DMS53 treated with DMSO at 0.1 percent for 48 hours (cell line): ENCODE data around the gene ARHGAP4.

Experiments
- DNase-seq: peaks from one replicate; lab custom pipeline; 2025; ENCODE audit not compliant: unreplicated experiment; lab: John Stamatoyannopoulos, UW

Gene ARHGAP4

DNA sequence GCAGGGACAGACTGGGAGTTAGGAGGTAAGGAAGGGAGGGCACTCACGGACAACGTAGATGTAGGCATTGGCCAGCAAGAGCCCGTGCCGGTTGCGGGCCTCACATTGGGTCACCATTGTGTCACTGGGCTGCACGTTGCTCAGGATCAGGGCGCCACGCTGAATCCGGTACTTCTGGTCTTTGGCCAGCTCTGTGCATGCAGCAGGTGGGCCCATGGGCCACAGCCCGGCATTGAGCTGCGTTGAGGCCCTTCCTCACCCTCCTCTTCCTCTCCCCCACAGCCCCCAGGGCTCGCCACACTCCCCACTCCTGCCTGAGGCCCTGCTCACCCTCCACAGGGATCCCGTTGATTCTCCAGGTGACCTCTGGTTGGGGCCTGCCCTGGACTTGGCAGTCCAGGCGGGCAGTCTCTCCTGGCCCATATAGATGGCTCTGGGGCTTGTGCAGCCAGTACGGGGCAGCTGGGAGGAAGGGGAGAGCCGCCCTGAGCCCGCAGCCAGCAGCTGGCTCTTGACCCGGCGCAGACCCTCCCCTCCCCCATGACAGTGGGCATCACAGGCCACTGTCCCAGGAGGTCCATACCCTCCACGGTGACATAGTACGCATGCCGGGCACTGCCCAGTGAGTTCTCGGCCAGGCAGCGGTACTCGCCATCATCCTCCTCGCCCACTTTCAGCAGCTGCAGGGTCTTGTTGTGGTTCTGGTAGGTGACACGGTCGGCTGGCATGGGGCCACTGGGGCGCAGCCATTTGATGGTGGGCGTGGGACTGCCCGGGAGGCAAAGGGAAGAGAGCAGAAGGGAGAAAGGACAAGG lies 56.4 kb downstream of the ARHGAP4 start:
- no peak for DNase-seq

DNA sequence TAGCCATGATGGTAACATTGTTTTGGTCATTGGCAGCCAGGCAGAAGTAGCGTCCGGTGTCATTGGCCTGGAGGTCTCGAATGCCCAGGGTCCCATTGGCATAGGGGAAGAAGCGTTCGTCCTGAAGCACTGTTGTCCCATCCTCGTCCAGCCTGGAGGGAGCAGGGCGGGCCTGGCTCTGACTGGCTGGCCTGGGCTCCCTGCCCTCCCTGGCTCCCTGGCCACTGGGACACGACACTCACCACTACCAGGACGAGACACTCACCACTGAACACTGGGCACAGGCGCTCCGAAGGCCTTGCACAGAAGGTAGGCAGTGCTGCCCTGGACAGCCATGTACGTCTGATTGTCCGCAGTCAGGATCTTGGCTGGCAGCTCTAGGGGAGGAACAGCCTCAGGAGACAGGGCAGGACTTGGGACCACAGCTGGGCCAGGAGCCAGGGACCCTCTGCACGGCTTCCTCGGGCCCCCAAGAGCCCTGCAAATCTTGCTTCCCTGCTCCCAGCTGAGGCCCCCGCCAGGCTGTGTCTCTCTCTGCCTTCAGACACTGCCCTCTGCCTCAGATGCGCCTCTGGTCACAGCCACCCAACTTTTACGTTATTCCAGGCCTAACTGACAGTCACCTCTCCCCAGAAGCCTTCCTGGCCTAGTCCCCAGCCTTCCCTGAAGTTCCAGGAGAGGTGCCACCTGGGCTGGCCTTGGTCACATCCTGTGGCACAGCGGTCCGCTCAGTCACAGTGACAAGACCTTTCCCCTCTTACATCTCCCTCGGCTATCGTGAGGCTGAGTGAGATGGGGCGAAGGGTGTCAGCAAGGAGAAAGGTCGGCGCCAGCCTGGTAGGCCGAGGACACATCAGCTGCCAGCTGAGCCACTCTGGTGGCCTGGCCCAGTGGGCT lies 57.2 kb downstream of the ARHGAP4 start:
- DNase-seq, result no peak

DNA sequence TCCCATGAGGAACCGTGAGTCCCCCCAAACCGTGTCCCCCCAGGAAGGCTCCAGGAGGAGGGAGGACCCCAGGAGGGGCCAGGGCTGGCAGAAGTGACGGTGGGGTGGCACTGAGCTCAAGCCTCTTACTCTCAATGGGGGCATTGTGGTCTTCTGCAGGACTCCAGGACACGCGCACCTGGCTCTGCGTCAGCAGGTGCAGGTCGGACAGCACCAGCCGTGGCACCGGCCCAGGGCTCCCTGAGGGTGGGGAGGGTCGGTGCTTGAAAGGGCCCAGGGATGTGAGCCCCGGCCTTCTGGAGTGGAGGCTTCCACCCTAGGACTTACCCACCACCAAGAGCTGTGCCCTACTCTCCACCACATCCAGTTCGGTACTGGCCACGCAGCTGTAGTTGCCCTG lies 58.4 kb downstream of the ARHGAP4 start:
- DNase-seq, result no peak

DNA sequence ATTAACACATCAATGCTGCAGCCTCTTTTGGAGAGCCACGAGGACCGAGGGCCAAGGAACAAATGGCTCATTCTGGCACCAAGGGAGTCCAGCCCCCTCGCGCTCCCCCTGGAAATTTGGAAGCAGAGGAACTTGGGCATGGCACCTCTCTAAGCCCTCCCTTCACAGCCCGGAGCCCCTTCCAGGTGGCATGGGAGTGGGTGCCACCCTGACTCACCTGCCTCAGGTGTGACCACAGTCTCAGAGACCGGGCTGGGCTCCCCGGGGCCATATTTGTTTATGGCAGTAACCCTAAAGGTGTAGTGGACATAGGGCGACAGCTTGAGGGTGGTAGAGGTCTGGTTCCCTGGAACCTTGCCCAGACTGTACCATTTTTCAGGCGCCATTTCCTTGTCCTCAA lies 58.9 kb downstream of the ARHGAP4 start:
- no peak for DNase-seq

DNA sequence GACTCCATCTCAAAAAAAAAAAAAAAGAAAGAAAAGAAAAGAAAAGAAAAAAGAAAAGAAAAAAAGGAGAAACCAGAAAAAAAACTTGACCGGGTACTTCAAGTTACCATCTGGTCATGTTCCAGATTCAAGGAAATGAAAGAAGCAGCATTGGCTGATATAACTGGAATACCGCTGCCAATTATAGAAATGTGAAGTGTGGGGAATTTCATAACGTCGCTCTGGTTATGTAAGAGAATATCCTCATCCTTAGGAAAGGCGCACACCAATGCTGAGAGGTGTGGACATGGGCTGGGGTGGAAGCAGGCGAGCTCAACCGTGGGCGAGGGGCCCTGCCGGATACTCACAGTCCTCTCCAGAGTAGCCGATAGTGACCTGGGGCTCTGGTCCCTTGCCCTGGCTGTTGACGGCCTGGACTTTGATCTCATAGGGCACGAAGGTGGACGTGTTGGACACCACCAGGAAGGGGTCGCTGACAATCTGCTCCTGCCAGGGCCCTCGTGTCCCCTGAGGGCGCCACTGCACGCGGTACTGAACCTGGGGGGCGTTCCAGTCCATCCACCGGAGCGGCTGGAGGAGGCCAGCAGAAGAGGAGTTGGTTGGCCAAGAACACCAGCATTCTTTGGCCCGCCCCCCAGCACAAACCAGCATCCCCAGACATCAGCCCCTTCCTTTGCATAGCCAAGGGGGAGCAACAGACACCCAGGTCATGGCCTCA lies 59.6 kb downstream of the ARHGAP4 start:
- DNase-seq, result no peak

DNA sequence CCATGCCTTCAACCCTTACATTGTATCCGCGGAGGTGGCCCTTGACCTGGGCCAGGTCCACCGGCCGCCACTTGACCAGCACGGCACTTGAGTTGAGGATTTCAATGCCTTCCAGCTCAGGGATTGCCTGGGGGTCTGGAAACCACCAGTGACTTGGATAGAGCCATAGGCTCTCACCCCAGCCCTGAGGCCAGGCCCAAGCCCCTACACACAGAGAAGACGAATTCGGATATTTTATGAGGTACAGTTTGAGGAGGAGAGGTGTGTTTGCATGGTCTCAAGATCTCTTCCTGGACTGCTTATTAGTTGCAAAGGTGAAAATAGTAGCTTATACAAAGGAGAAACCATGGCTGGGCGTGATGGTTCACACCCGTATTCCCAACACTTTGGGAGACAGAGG lies 60.4 kb downstream of the ARHGAP4 start:
- DNase-seq, result no peak

DNA sequence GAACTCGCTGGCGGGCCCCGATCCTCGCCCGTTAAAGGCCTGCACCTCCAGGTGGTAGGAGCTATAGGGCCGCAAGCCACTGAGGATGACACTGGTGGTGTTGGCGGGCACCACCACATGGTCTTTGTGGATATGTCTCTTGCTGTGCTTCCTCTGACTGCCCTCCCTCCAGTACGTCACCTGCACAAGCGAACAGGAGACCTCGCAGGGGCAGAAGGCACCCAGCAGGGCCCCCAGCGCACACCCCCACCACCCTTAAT lies 60.8 kb downstream of the ARHGAP4 start:
- no peak for DNase-seq

DNA sequence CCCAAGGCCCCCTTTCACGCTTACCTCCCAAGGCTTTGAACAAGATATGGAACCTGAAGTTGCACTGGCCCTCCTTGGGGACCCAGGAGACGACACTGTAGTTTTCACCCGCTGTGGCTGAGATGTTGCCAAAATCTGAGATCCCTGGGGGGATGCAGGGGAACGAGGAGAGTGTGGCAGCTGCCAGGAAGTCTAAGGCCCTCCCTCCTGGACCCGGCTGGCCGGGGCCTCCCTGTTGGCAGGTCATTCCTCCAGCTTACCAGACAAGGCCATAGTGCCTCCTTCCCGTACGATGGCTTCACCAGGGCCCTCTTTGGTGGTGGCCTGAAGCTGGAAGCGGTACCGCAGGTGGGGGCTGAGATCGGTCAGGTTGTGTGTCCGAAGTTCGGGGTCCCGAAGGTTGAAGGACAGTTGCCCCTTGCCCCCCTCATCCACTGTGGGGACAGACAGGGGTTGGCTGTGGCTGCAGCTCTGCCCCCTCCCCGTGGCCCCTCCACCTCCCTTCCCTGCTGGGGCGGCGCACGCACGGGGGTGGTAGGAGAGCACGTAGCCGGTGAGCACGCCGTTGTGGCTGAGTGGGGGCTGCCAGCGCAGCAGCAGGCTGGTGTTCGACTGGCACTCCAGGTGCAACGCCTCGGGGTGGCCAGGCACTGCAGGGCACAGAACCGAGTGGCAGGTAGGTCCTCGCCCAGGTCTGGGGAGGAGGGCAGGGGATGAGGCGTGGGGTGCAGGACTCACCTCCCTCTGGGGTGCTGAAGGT lies 61.3 kb downstream of the ARHGAP4 start:
- no peak for DNase-seq

DNA sequence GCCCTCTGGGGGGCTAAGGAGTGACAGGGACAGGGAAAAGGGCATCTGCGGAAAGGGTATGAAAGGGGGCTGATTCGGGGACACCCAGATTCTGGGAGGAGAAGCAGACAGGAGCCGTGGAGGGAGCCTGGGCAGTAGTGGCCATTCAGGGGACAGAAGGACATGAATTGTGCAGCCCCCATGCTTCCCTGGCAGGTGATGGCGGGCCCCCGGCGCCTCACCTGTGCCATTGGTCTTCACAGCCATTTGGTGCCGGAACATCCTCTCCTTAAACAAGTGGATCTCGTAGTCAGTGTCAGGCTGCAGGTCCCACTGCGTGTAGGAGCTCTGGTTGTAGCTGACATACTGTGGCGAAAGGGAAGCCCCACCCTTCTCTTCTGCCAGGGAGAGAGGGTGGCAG lies 62.0 kb downstream of the ARHGAP4 start:
- DNase-seq, result no peak

DNA sequence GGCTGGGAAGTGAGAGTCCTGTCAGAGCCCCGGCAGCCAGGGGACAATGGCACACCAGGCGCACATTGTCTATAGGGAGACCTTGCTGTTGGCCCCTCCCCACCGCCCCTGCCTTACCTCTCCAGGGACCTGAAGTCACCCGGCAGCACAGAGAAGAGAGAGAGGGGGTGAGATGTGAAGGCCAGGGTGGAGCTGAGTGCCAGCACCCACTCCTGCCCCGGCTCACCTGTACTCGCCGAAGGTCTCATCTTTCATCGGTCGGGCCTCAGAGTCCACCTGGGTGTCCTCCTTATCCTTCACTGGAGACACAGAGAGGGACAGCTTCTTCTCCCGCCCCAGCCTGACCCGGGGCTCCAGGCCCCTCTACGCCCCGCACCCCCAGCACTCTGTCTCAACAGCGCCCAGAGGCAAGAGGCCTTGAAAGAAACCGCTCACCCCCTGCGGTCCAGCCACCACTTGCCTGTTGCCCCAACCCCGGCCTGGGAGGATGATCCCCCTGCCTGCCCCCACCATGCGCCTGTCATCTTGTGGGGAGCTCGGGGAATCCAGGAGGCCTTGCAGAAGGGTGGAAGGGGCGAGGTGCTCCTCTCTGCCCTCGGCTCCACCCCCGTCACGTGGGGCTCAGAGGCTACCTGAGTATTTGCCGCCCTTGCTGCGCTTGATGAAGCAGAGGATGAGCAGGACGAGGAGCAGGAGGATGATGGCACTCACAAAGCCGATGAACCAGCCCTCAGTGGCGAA lies 62.6 kb downstream of the ARHGAP4 start:
- DNase-seq, result no peak

DNA sequence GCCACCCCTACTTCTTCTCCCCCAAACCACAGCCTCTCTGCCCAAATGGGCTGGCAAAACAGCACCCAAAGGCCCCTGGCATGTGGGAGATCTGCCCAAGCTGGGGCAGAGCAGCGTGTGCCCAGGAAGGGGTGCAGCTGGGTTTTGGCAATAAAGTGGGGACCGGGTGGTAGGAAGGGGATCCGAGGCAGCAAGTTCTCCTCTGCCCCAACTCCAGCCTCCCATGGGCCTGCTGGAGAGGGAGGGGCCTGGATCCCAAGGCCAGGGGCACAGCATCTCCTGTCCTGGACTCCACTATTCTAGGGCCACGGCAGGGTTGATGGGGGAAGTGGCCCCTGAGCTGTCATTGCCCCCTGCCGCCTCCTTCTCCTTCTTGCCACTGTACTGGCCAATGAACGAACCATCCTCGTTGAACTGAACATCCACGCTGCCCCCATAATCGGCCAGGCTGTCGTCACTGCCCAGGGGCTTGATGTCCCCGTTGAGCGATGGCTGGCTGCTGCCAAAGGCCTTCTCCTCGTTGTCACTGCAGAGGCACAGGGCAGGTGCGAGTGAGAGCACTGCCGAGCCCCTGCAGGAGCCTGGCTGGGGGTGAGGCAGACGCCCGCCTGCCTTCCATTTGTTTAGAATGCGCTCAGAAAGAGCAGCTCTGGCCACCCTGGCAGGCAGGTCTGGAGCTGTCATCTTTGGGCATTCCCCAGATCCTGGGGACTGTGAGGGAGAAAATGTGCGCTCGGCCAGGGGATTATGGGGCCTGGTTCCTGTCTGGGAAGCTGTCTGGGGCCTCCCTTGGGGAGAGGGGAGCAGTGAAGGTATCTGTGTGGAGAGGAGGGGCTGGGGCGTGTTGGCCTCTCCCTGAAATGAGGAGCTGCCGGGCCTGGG lies 63.5 kb downstream of the ARHGAP4 start:
- no peak for DNase-seq

DNA sequence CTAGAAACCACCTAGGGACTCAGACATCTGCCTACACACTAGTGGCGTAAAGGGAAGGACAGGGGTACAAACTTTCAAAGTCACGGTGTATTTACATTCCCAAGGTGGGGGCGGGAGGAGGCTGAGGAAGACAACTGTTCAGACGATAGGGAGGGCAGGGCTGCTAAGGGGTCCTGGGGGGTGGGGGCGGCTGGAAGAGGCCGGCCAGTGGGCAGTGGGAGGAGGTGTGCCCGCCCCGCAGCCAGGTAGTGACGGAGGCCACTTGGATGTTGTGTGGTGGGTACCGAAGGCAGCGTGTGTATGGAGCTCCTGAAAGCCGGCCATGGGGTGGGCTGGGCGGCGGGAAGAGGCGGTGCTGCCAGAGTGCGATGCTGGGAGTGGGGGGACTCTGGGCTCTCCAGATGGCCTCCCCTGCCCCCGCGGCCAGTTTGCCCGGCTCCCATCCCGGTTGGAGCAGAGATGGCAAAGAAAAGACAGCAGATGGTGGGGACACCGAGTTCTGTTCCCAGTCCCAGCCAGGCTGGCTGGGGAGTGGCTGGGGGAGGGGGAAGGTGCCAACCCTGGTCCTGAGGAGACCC lies 64.2 kb downstream of the ARHGAP4 start:
- no peak for DNase-seq

DNA sequence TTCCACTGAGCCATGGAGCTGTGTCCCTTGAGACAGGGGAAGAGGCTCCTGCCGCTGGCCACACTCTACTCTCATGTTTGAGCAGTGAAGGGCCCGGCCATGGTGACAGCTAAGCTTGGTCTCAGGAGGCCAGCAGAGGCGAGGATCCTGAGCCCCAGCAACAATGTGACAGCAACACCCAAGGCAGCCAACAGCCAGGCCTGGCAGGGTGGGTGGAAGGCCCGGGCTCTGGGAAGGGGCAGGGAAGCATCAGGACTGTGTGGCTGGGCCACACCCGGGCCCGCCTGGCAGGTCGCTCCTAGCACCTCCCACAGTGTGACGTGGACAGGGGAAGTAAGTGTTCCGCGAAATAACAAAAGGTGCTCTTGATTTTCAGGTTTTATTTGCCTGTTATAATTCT lies 64.9 kb downstream of the ARHGAP4 start:
- DNase-seq, result no peak
